Stimulated activated CD8-positive, alpha-beta memory T cell treated with anti-CD3 and anti-CD28 coated beads, Interleukin-7, amount 100 ng/mL, for 1 hour (primary cell): ENCODE data around the gene TPBGL.
"Not testable (repeated sequence)": the region's sequence is repeated elsewhere in the genome, so short reads cannot be mapped to it uniquely, and the experiment has no call there.

Source experiments
- DNase-seq, 2 donors: peaks; one replicate each; pipeline ENCODE4 v3.0.0-alpha.2; 2020; ENCODE audit warnings: low read depth in 2 of 2

Gene TPBGL

GRCh38 chr11:75272821-75273301, 32.3 kb downstream of the TPBGL start:
- no peak for DNase-seq

GRCh38 chr11:75273411-75274391, 33.1 kb downstream of the TPBGL start:
- no peak for DNase-seq

- DNase-seq: not testable (repeated sequence)
Observed at GRCh38 chr11:75274716-75275115, 34.1 kb downstream of the TPBGL start.

GRCh38 chr11:75275581-75275980, 35.0 kb downstream of the TPBGL start:
- peak; percentile 41 to 53 for DNase-seq

GRCh38 chr11:75276186-75276585, 35.6 kb downstream of the TPBGL start:
- no peak for DNase-seq

GRCh38 chr11:75276686-75277085, 36.1 kb downstream of the TPBGL start:
- no peak for DNase-seq

- no peak for DNase-seq
Observed at GRCh38 chr11:75277211-75277805, 36.7 kb downstream of the TPBGL start.

GRCh38 chr11:75277991-75278790, 37.6 kb downstream of the TPBGL start:
- DNase-seq: no peak

- DNase-seq: no peak
Observed at GRCh38 chr11:75279273-75279672, 38.7 kb downstream of the TPBGL start.

- DNase-seq: peak; percentile 57 to 61
Observed at GRCh38 chr11:75280227-75280701, 39.7 kb downstream of the TPBGL start.

- no peak for DNase-seq
Observed at GRCh38 chr11:75280770-75281468, 40.3 kb downstream of the TPBGL start.

- DNase-seq: no peak
Observed at GRCh38 chr11:75281469-75282095, 41.0 kb downstream of the TPBGL start.

- no peak for DNase-seq
Observed at GRCh38 chr11:75283391-75283931, 42.9 kb downstream of the TPBGL start.

- no peak for DNase-seq
Observed at GRCh38 chr11:75285776-75286360, 45.3 kb downstream of the TPBGL start.

- no peak for DNase-seq
Observed at GRCh38 chr11:75286826-75287465, 46.4 kb downstream of the TPBGL start.

- no peak for DNase-seq
Observed at GRCh38 chr11:75287579-75287978, 47.0 kb downstream of the TPBGL start.

GRCh38 chr11:75289511-75289760, 48.9 kb downstream of the TPBGL start:
- no peak for DNase-seq

GRCh38 chr11:75289919-75290318, 49.3 kb downstream of the TPBGL start:
- DNase-seq: no peak

GRCh38 chr11:75291741-75292140, 51.2 kb downstream of the TPBGL start:
- no peak for DNase-seq

GRCh38 chr11:75292943-75293342, 52.4 kb downstream of the TPBGL start:
- no peak for DNase-seq
